Measurements from ENCODE around the gene CLEC18B. TPM values are rescaled to one million over a fixed set of nuclear protein-coding genes. Genes with fewer than 3 reads are reported as not detected.

CLEC18B gene
- polyA plus RNA-seq, 12 donors: 0.42 to 3.5 (median 2.1) TPM; not detected in 2

Other genes with a start within 250 kb of the CLEC18B start
- 100 to 1,000 TPM in 1 of 12 donors, 10 to 100 TPM in 10, not detected in 1; 57.6 to 104 (median 93.7) TPM for gene PSMD7, start 124.7 kb downstream of the CLEC18B start, polyA plus RNA-seq (ENCODE audit: insufficient read length in 12 of 12)
- 10 to 100 TPM in 1 of 12 donors, 1 to 10 TPM in 9, not detected in 2; 2.1 to 10.5 (median 5.9) TPM for gene NPIPB15, start 45.2 kb downstream of the CLEC18B start, polyA plus RNA-seq (ENCODE audit: insufficient read length in 12 of 12)
- gene GLG1, start 185.6 kb upstream of the CLEC18B start, polyA plus RNA-seq (ENCODE audit: insufficient read length in 12 of 12): 100 to 1,000 TPM; 104 to 131 (median 119) TPM
- gene RFWD3, start 245.4 kb upstream of the CLEC18B start, polyA plus RNA-seq (ENCODE audit: insufficient read length in 12 of 12): 10 to 100 TPM in 7 of 12 donors, 1 to 10 TPM in 4, not detected in 1; 6.1 to 20.4 (median 13.2) TPM

Data from muscle of arm (tissue), 12 donors.